SK-N-SH treated with all-trans-retinoic acid at 6 μM for 48 hours (cell line): ENCODE results near the gene GLIS2.
A peak's percentile ranks its signal among the peaks of the same experiment; 100 is the strongest.

Experiments
- ATAC-seq: fragments of 200-7000 bp; cut with Tn5 transposase; 3 replicates; pipeline ENCODE4 v1.9.1; 2020; ENCODE audit warnings: mild to moderate bottlenecking, moderate library complexity
- ARNTL ChIP-seq: fragments of 450-650 bp; formaldehyde crosslinking; IDR thresholded peaks from 2 replicates; pipeline ENCODE4 v1.5.0; 2020; ENCODE audit warnings: low read depth, mild to moderate bottlenecking, moderate library complexity, borderline replicate concordance
- BACH2 ChIP-seq: fragments of 250-450 bp; sonication (Bioruptor Pico); IDR thresholded peaks from 2 replicates; pipeline ENCODE4 v1.9.0; 2021; ENCODE audit warnings: mild to moderate bottlenecking, borderline replicate concordance
- CREB5 ChIP-seq: fragments of 250-450 bp; sonication (Bioruptor Pico); IDR thresholded peaks from 2 replicates; pipeline ENCODE4 v1.5.1; 2020; ENCODE audit warnings: low read depth, mild to moderate bottlenecking, moderate library complexity
- CSDC2 ChIP-seq: fragments of 250-450 bp; sonication (Bioruptor Pico); IDR thresholded peaks from 2 replicates; pipeline ENCODE4 v1.5.0; 2020; ENCODE audit warnings: mild to moderate bottlenecking, moderate library complexity
- CSRNP3 ChIP-seq: fragments of 250-450 bp; sonication (Bioruptor Pico); IDR thresholded peaks from 2 replicates; pipeline ENCODE4 v1.5.1; 2021; ENCODE audit warnings: mild to moderate bottlenecking, moderate library complexity
- ESRRG ChIP-seq: fragments of 250-450 bp; sonication (Bioruptor Pico); IDR thresholded peaks from 2 replicates; pipeline ENCODE4 v1.6.1; 2021; ENCODE audit warnings: mild to moderate bottlenecking
- GLIS3 ChIP-seq: fragments of 250-450 bp; sonication (Bioruptor Pico); IDR thresholded peaks from 2 replicates; pipeline ENCODE4 v1.5.0; 2020; ENCODE audit warnings: mild to moderate bottlenecking, moderate library complexity
- ISL1 ChIP-seq: fragments of 250-450 bp; sonication (Bioruptor Pico); IDR thresholded peaks from 2 replicates; pipeline ENCODE4 v2.1.2; 2022; ENCODE audit warnings: mild to moderate bottlenecking, moderate library complexity
- OSR1 ChIP-seq: fragments of 250-450 bp; sonication (Bioruptor Pico); IDR thresholded peaks from 2 replicates; pipeline ENCODE4 v1.8.0; 2022; ENCODE audit warnings: moderate library complexity, mild to moderate bottlenecking, inconsistent platforms
- PATZ1 ChIP-seq: fragments of 250-450 bp; sonication (Bioruptor Pico); IDR thresholded peaks from 2 replicates; pipeline ENCODE4 v1.8.0; 2020; ENCODE audit warnings: mild to moderate bottlenecking, moderate library complexity, borderline replicate concordance
- POU6F1 ChIP-seq: fragments of 250-450 bp; sonication (Bioruptor Pico); IDR thresholded peaks from 2 replicates; pipeline ENCODE4 v1.8.0; 2021; ENCODE audit warnings: low read depth, mild to moderate bottlenecking, moderate library complexity, borderline replicate concordance
- PPARA ChIP-seq: fragments of 250-450 bp; sonication (Bioruptor Pico); IDR thresholded peaks from 2 replicates; pipeline ENCODE4 v1.5.0; 2020; ENCODE audit warnings: mild to moderate bottlenecking, borderline replicate concordance
- SNAI2 ChIP-seq: fragments of 250-450 bp; sonication (Bioruptor Pico); IDR thresholded peaks from 2 replicates; pipeline ENCODE4 v1.5.0; 2020; ENCODE audit warnings: mild to moderate bottlenecking, moderate library complexity
- TCF4 ChIP-seq: fragments of 250-450 bp; sonication (Bioruptor Pico); IDR thresholded peaks from 2 replicates; pipeline ENCODE4 v1.8.0; 2021; ENCODE audit warnings: mild to moderate bottlenecking, moderate library complexity, borderline replicate concordance
- TOX ChIP-seq: fragments of 250-450 bp; sonication (Bioruptor Pico); IDR thresholded peaks from 2 replicates; pipeline ENCODE4 v1.8.0; 2021; ENCODE audit warnings: mild to moderate bottlenecking, moderate library complexity, borderline replicate concordance
- TSHZ2 ChIP-seq: fragments of 250-450 bp; sonication (Bioruptor Pico); IDR thresholded peaks from 2 replicates; pipeline ENCODE4 v1.5.0; 2020; ENCODE audit warnings: mild to moderate bottlenecking, moderate library complexity
- ZFP3 ChIP-seq: fragments of 250-450 bp; sonication (Bioruptor Pico); IDR thresholded peaks from 2 replicates; pipeline ENCODE4 v1.5.0; 2020; ENCODE audit warnings: mild to moderate bottlenecking, moderate library complexity
- ZFP30 ChIP-seq: fragments of 450-650 bp; formaldehyde crosslinking; IDR thresholded peaks from 2 replicates; pipeline ENCODE4 v1.5.0; 2022; ENCODE audit warnings: mild to moderate bottlenecking, moderate library complexity
- ZNF565 ChIP-seq: fragments of 450-650 bp; formaldehyde crosslinking; conservative IDR thresholded peaks from 2 replicates; pipeline ENCODE4 v1.5.0; 2020; ENCODE audit warnings: low read depth, mild to moderate bottlenecking, moderate library complexity
- ZNF70 ChIP-seq: fragments of 450-650 bp; formaldehyde crosslinking; IDR thresholded peaks from 2 replicates; pipeline ENCODE4 v1.5.0; 2020; ENCODE audit warnings: mild to moderate bottlenecking, moderate library complexity
- ZNF8 ChIP-seq: fragments of 450-650 bp; formaldehyde crosslinking; IDR thresholded peaks from 2 replicates; pipeline ENCODE4 v1.5.0; 2020; ENCODE audit warnings: mild to moderate bottlenecking, moderate library complexity

The GLIS2 gene

GRCh38 chr16:4301968-4302367 lies 13.9 kb upstream of the GLIS2 start (continued):
- TF ChIP-seq OSR1 (CRISPR knock-in tag) = no peak
- TF ChIP-seq ESRRG (CRISPR knock-in tag) = no peak
- TF ChIP-seq ARNTL = no peak
- no peak for TF ChIP-seq CSDC2 (CRISPR knock-in tag)
- no peak for TF ChIP-seq TOX (CRISPR knock-in tag)
- TF ChIP-seq PPARA (CRISPR knock-in tag) = no peak
- no peak for TF ChIP-seq ISL1 (CRISPR knock-in tag)
- TF ChIP-seq ZFP30 = no peak

- ATAC-seq = no peak
- TF ChIP-seq BACH2 (CRISPR knock-in tag) (no peak), OSR1 (CRISPR knock-in tag) (no peak), CREB5 (CRISPR knock-in tag) (no peak), ZFP30 (no peak), TCF4 (CRISPR knock-in tag) (no peak)
Observed at GRCh38 chr16:4303973-4304372, 11.9 kb upstream of the GLIS2 start.

GRCh38 chr16:4306470-4307214 lies 9.2 kb upstream of the GLIS2 start:
- ATAC-seq = no peak
- no peak for TF ChIP-seq ZNF8
- no peak for TF ChIP-seq ISL1 (CRISPR knock-in tag)
- no peak for TF ChIP-seq ESRRG (CRISPR knock-in tag)
- no peak for TF ChIP-seq ZFP3 (CRISPR knock-in tag)
- TF ChIP-seq ZNF565 (CRISPR knock-in tag) = no peak
- TF ChIP-seq BACH2 (CRISPR knock-in tag) = no peak
- no peak for TF ChIP-seq OSR1 (CRISPR knock-in tag)

- peak; percentile 93 for ATAC-seq
Observed at GRCh38 chr16:4307215-4308037, 8.4 kb upstream of the GLIS2 start.

More at GRCh38 chr16:4307215-4308037, 8.4 kb upstream of the GLIS2 start:
- TF ChIP-seq ARNTL = no peak
- TF ChIP-seq ZNF70 (CRISPR knock-in tag) = no peak
- TF ChIP-seq CSRNP3 (CRISPR knock-in tag) = no peak
- TF ChIP-seq TSHZ2 (CRISPR knock-in tag) = 0 out of 2 replicates have a peak, but pooled peaks have one; percentile 22
- TF ChIP-seq ZFP3 (CRISPR knock-in tag) = peak; percentile 53; the same call in 1 of the 2 replicates
- no peak for TF ChIP-seq ZFP30
- TF ChIP-seq TOX (CRISPR knock-in tag) = no peak
- TF ChIP-seq CSDC2 (CRISPR knock-in tag) = peak; percentile 51; the same call in 1 of the 2 replicates
- TF ChIP-seq PATZ1 = peak; percentile 95; the same call in 1 of the 2 replicates
- TF ChIP-seq ZNF8 = no peak
- no peak for TF ChIP-seq ISL1 (CRISPR knock-in tag)
- TF ChIP-seq SNAI2 (CRISPR knock-in tag) = no peak
- TF ChIP-seq POU6F1 (CRISPR knock-in tag) = no peak
- no peak for TF ChIP-seq ESRRG (CRISPR knock-in tag)
- no peak for TF ChIP-seq TCF4 (CRISPR knock-in tag)
- TF ChIP-seq GLIS3 = no peak
- no peak for TF ChIP-seq CREB5 (CRISPR knock-in tag)
